DOHH2 (cell line): ENCODE results near the gene LY6G5B.
A peak's percentile ranks its signal among the peaks of the same experiment; 100 is the strongest.

ENCODE experiments used
- H3F3A ChIP-seq: fragments of 200-600 bp; sonication (generic), shearing (Covaris generic); 2 replicates; pipeline ENCODE4 v1.6.0; 2016; ENCODE audit warnings: antibody characterized with exemption, mild to moderate bottlenecking; ENCODE audit not compliant: control insufficient read depth, insufficient read depth
- H3K27ac ChIP-seq: fragments of 200-600 bp; sonication (generic); 2 replicates; pipeline ENCODE4 v1.5.1; 2014; ENCODE audit warnings: low read depth, mild to moderate bottlenecking, low read length, moderate library complexity
- H3K27me3 ChIP-seq: fragments of 200-600 bp; sonication (generic); 2 replicates; pipeline ENCODE4 v1.6.1; 2014; ENCODE audit warnings: mild to moderate bottlenecking, low read length, mixed read lengths; ENCODE audit not compliant: control insufficient read depth
- H3K36me3 ChIP-seq: fragments of 200-600 bp; sonication (generic); 2 replicates; pipeline ENCODE4 v1.6.1; 2014; ENCODE audit warnings: mild to moderate bottlenecking, low read length, moderate library complexity, mixed read lengths; ENCODE audit not compliant: control insufficient read depth
- H3K4me1 ChIP-seq: fragments of 200-600 bp; sonication (generic); 2 replicates; pipeline ENCODE4 v1.6.1; 2014; ENCODE audit warnings: mild to moderate bottlenecking, low read length, mixed read lengths; ENCODE audit not compliant: control insufficient read depth
- H3K4me2 ChIP-seq: fragments of 200-600 bp; sonication (generic); 2 replicates; pipeline ENCODE4 v1.6.0; 2014; ENCODE audit warnings: mild to moderate bottlenecking, low read length, moderate library complexity
- H3K4me3 ChIP-seq: fragments of 200-600 bp; sonication (generic); 2 replicates; pipeline ENCODE4 v1.5.1; 2014; ENCODE audit warnings: mild to moderate bottlenecking, low read length, mixed read lengths
- H3K79me2 ChIP-seq: fragments of 200-600 bp; sonication (generic); 2 replicates; pipeline ENCODE4 v1.6.1; 2014; ENCODE audit warnings: mild to moderate bottlenecking, low read length, mixed read lengths; ENCODE audit not compliant: control insufficient read depth
- H3K9me2 ChIP-seq: fragments of 200-600 bp; sonication (generic); replicated peaks from 2 replicates; pipeline ENCODE4 v1.6.1; 2014; ENCODE audit warnings: mild to moderate bottlenecking, low read length, mixed read lengths; ENCODE audit not compliant: control insufficient read depth
- H3K9me3 ChIP-seq: fragments of 200-600 bp; sonication (generic); 2 replicates; pipeline ENCODE4 v1.6.1; 2014; ENCODE audit warnings: antibody characterized with exemption, low read length, mixed read lengths; ENCODE audit not compliant: control insufficient read depth, insufficient read depth
- H4K20me1 ChIP-seq: fragments of 200-600 bp; sonication (generic); 2 replicates; pipeline ENCODE4 v1.6.0; 2014; ENCODE audit warnings: low read depth, mild to moderate bottlenecking, antibody characterized with exemption, low read length, moderate library complexity; ENCODE audit not compliant: control insufficient read depth, insufficient read depth
- EZH2phosphoT487 ChIP-seq: fragments of 200-600 bp; sonication (generic); IDR thresholded peaks from 2 replicates; pipeline ENCODE4 v1.6.1; 2017; ENCODE audit warnings: borderline replicate concordance, mild to moderate bottlenecking, antibody characterized with exemption, low read length, moderate library complexity, mixed read lengths
- TF ChIP-seq, protein P1 (sequence below): fragments of 200-600 bp; sonication (generic); IDR thresholded peaks from one replicate; pipeline ENCODE4 v1.5.1; 2014; ENCODE audit warnings: antibody characterized with exemption, mild to moderate bottlenecking, low read depth, low read length; ENCODE audit not compliant: poor library complexity, severe bottlenecking

The LY6G5B gene

DNA sequence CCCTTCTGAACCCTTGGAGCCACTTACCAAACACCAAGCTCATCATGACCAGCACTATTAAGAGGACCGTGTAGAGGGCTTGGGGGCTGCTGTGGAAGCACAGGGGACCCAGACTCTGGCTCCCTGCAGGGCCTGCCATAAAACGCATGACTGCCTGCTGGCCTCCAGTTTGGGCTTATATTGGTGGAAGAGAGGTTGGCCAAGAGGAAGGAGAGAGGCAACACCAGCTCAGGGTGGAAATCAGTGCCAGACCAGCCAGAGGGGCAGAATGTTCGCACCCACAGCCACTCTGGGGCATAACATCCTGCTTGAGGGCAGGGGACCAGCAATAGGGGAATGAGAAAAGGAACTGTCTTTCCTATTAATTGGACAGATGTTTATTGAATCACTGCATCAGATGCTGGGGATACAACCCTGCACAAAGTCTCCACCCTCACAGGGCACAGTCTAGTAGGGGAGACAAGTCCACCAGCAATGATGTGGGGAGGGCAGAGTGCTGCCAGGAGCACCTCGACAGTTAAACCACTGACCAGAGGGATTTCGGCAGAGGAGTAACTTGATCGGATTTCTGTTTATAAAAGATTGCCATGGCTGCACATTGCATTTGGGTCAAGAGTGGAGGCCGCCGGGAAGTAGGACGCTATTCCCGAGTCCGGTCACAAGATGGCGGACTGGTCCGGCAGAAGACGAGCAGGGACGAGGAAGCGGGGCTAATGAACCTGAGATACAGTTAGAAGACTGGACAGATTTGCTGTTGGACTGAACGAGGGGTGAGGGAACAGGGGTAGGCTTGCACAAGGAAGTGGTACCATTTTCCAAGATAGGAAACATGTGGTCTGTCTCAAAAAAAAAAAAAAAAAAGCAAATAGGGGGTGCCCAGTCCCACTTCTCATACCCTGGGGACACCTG is 10.7 kb downstream of the LY6G5B start, which contains the start of gene LY6G5C:
Gene LY6G5C, minus strand, starts transcription at position 842 of the 909 bp plus-strand sequence. Its CDS starts 694 bp downstream, at position 148.
- no peak for TF ChIP-seq EZH2phosphoT487
- TF ChIP-seq, protein P1, sequence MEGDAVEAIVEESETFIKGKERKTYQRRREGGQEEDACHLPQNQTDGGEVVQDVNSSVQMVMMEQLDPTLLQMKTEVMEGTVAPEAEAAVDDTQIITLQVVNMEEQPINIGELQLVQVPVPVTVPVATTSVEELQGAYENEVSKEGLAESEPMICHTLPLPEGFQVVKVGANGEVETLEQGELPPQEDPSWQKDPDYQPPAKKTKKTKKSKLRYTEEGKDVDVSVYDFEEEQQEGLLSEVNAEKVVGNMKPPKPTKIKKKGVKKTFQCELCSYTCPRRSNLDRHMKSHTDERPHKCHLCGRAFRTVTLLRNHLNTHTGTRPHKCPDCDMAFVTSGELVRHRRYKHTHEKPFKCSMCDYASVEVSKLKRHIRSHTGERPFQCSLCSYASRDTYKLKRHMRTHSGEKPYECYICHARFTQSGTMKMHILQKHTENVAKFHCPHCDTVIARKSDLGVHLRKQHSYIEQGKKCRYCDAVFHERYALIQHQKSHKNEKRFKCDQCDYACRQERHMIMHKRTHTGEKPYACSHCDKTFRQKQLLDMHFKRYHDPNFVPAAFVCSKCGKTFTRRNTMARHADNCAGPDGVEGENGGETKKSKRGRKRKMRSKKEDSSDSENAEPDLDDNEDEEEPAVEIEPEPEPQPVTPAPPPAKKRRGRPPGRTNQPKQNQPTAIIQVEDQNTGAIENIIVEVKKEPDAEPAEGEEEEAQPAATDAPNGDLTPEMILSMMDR: peak; percentile 61
- H4K20me1 ChIP-seq: no peaks in the 10 kb centered on the region
- H3F3A ChIP-seq: peaks cover 5% of the 10 kb centered on the region; the same call in 1 of the 2 replicates
- peak within 1 kb of the TSS; percentile 77 for H3K4me2 ChIP-seq
- peaks cover 26% of the 10 kb centered on the region for H3K27me3 ChIP-seq
- no peaks in the 10 kb centered on the region for H3K9me2 ChIP-seq
- H3K79me2 ChIP-seq: no peaks in the 10 kb centered on the region
- H3K9me3 ChIP-seq: no peaks in the 10 kb centered on the region
- peak within 1 kb of the TSS; percentile 62 for H3K4me3 ChIP-seq
- peaks cover 16% of the 10 kb centered on the region for H3K4me1 ChIP-seq
- H3K27ac ChIP-seq: no peak within 1 kb of the TSS
- no peaks in the 10 kb centered on the region for H3K36me3 ChIP-seq

DNA sequence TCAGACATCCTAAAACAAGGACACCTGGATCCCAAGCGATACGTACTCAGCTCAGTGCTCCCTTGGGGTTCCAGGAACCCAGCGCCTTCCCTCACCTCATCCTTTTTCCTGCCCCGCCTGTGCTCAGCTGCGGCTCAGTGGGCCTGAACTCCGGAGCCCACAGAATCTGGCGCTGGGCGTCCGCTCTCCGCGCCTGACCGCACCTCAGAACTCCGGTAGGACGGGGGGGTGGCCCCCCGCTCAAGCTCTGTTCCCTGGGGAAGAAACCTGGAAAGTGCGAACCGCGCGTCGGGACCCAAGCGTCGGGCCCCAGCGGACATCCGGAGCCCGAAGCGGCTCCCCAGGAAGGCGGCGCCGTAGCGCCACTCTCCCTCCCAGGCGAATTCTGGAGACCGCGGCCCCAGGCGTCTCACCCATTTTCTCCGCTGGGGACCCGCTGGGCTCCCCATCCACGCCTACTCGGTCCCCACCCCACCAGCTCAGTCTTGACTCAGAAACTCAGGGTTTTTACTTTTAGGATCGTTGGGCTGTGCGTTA is 11.4 kb downstream of the LY6G5B start:
- TF ChIP-seq EZH2phosphoT487: no peak

DNA sequence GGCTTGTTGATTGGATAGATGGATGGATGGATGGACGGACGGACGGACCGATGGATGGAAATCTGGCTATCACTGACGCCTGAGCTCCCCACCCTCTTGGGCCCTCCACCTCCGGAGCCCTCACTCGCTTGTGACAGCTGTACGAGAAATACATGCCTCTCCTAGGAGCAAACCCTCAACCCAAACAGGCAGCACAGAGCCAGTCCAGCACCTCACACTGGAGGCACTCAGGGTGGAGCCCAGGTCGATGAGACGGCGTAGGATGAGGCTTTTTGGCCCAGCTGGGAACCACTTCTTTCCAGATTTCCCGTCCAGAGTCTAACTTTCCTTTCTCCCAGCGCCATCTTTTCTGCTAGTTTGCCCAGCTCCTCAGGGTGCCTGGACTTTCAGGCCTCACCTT is 13.8 kb downstream of the LY6G5B start:
- Histone ChIP-seq H3K4me1 (peaks cover 16% of the 10 kb centered on the region), H3K4me2 (no peak overlapping the region), H3K9me3 (no peaks in the 10 kb centered on the region), H3K79me2 (no peaks in the 10 kb centered on the region), H3K27ac (no peak overlapping the region), H3K27me3 (peaks cover 13% of the 10 kb centered on the region), H3K36me3 (peaks cover 18% of the 10 kb centered on the region), H4K20me1 (no peaks in the 10 kb centered on the region), H3F3A (peaks cover 2% of the 10 kb centered on the region; the same call in 1 of the 2 replicates), H3K4me3 (no peak overlapping the region), H3K9me2 (no peaks in the 10 kb centered on the region)
- TF ChIP-seq, protein P1: no peak
- no peak for TF ChIP-seq EZH2phosphoT487

More for the DNA sequence above, 11.4 kb downstream of the LY6G5B start:
- peaks cover 5% of the 10 kb centered on the region; the same call in 1 of the 2 replicates for H3F3A ChIP-seq
- no peaks in the 10 kb centered on the region for H4K20me1 ChIP-seq
- peaks cover 16% of the 10 kb centered on the region for H3K4me1 ChIP-seq
- no peaks in the 10 kb centered on the region for H3K9me3 ChIP-seq
- H3K27me3 ChIP-seq: peaks cover 26% of the 10 kb centered on the region
- H3K9me2 ChIP-seq: no peaks in the 10 kb centered on the region
- no peak overlapping the region for H3K27ac ChIP-seq
- peak overlapping the region; percentile 77 for H3K4me2 ChIP-seq
- H3K4me3 ChIP-seq: peak overlapping the region; percentile 62
- H3K79me2 ChIP-seq: no peaks in the 10 kb centered on the region
- no peaks in the 10 kb centered on the region for H3K36me3 ChIP-seq

DNA sequence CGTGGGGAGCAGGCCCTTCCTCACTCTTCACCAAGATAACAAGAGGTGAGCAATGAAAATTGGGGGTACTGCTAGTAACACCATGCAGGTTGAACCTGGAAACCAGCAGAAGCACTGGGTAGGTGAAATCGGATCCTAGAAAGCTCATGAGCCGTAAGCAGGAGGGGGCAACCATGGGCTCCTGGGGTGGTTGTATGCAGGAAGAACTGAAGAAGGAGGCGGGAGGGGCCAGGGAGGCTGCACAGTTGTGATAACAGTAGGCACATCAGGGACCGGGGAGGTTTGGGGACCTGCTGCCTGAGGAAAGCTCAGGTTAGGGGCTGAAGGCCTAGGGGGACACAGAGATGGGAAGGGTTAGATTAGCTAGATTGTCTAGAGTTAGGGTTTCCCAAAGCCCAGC is 16.7 kb downstream of the LY6G5B start:
- no peaks in the 10 kb centered on the region for H3K9me3 ChIP-seq
- no peaks in the 10 kb centered on the region for H4K20me1 ChIP-seq
- H3K4me1 ChIP-seq: peaks cover 20% of the 10 kb centered on the region
- no peaks in the 10 kb centered on the region; the same call in 1 of the 2 replicates for H3F3A ChIP-seq
- no peaks in the 10 kb centered on the region for H3K79me2 ChIP-seq
- no peaks in the 10 kb centered on the region for H3K27me3 ChIP-seq
- H3K9me2 ChIP-seq: no peaks in the 10 kb centered on the region
- no peak overlapping the region for H3K4me2 ChIP-seq
- H3K36me3 ChIP-seq: peaks cover 41% of the 10 kb centered on the region
- TF ChIP-seq, protein P1: no peak
- no peak for TF ChIP-seq EZH2phosphoT487
- H3K27ac ChIP-seq: no peak overlapping the region
- no peak overlapping the region for H3K4me3 ChIP-seq
